HepG2 (cell line): ENCODE measurements around the gene FUOM. TPM values are rescaled to one million over a fixed set of nuclear protein-coding genes. Genes with fewer than 3 reads are reported as not detected.
A peak's percentile ranks its signal among the peaks of the same experiment; 100 is the strongest.

ENCODE experiments used
- CBX1 ChIP-seq: IDR thresholded peaks from one replicate; pipeline ENCODE4 v1.6.1; 2016; ENCODE audit warnings: antibody characterized with exemption, low read depth
- CHCHD3 ChIP-seq: sonication (generic); formaldehyde crosslinking; IDR thresholded peaks from 2 replicates; pipeline ENCODE4 v1.8.0; 2022; ENCODE audit warnings: mild to moderate bottlenecking, missing genetic modification reagents, moderate library complexity
- JARID2 ChIP-seq: sonication (generic); formaldehyde crosslinking; IDR thresholded peaks from 2 replicates; pipeline ENCODE4 v1.8.1; 2023; ENCODE audit warnings: missing genetic modification reagents, inconsistent platforms; ENCODE audit not compliant: insufficient replicate concordance
- KAT2B ChIP-seq: fragments of 150-350 bp; IDR thresholded peaks from 2 replicates; pipeline ENCODE4 v1.6.1; 2014; ENCODE audit warnings: low read depth, low read length, borderline replicate concordance
- NAIF1 ChIP-seq: sonication (generic); formaldehyde crosslinking; IDR thresholded peaks from 2 replicates; pipeline ENCODE4 v1.5.0; 2020; ENCODE audit warnings: mild to moderate bottlenecking, missing genetic modification reagents, borderline replicate concordance
- ZNF124 ChIP-seq: sonication (generic); formaldehyde crosslinking; IDR thresholded peaks from 2 replicates; pipeline ENCODE4 v1.4.0; 2020; ENCODE audit warnings: missing genetic modification reagents
- ZNF253 ChIP-seq: sonication (generic); formaldehyde crosslinking; IDR thresholded peaks from 2 replicates; pipeline ENCODE4 v1.8.0; 2022; ENCODE audit warnings: mild to moderate bottlenecking, missing genetic modification reagents, borderline replicate concordance
- ZNF749 ChIP-seq: sonication (generic); formaldehyde crosslinking; IDR thresholded peaks from 2 replicates; pipeline ENCODE4 v1.8.0; 2022; ENCODE audit warnings: mild to moderate bottlenecking, missing genetic modification reagents, moderate library complexity, borderline replicate concordance
- polyA plus RNA-seq, 8 experiments: library from polyadenylated mRNA; depleted of rRNA in 3 of 8; stranded (reverse) in 7 of 8; unstranded in 1 of 8; fragments of >200 nt; fragmentation: Illumina TruSeq in 4 of 8; extraction: Trizol in 4 of 8; gene quantifications; 2 replicates each; pipeline versions ENCODE4 v1.2.1 to v1.2.3, GENCODE V29; 2011 to 2016; ENCODE audit warnings: low read depth in 4 of 8, missing spikeins in 1 of 8, mixed read lengths in 1 of 8; ENCODE audit not compliant: insufficient read depth in 1 of 8
- total RNA-seq, 5 experiments: library from RNA; depleted of rRNA; stranded (reverse); fragments of >200 nt; fragmentation: Illumina TruSeq; extraction: Trizol; gene quantifications; 2 replicates each; pipeline ENCODE4 v1.2.3, GENCODE V29; 2016; ENCODE audit warnings: low read depth in 1 of 5
- TF ChIP-seq, protein P1 (sequence below): sonication (generic); formaldehyde crosslinking; IDR thresholded peaks from 2 replicates; pipeline ENCODE4 v1.5.1; 2020; ENCODE audit warnings: mild to moderate bottlenecking, missing genetic modification reagents, borderline replicate concordance
- TF ChIP-seq, protein P2 (sequence below): sonication (generic); formaldehyde crosslinking; IDR thresholded peaks from 2 replicates; pipeline ENCODE4 v1.5.0; 2020; ENCODE audit warnings: mild to moderate bottlenecking, missing genetic modification reagents, borderline replicate concordance
- TF ChIP-seq, protein P3 (sequence below): sonication (generic); formaldehyde crosslinking; IDR thresholded peaks from 2 replicates; pipeline ENCODE4 v1.9.0; 2021; ENCODE audit warnings: missing genetic modification reagents, borderline replicate concordance

The FUOM gene
- total and polyA plus RNA-seq, 2 of the 13 experiments (the other 11 are each of a cell fraction or from before 2014, with no cell fraction given): 27.5 to 60.4 TPM

DNA sequence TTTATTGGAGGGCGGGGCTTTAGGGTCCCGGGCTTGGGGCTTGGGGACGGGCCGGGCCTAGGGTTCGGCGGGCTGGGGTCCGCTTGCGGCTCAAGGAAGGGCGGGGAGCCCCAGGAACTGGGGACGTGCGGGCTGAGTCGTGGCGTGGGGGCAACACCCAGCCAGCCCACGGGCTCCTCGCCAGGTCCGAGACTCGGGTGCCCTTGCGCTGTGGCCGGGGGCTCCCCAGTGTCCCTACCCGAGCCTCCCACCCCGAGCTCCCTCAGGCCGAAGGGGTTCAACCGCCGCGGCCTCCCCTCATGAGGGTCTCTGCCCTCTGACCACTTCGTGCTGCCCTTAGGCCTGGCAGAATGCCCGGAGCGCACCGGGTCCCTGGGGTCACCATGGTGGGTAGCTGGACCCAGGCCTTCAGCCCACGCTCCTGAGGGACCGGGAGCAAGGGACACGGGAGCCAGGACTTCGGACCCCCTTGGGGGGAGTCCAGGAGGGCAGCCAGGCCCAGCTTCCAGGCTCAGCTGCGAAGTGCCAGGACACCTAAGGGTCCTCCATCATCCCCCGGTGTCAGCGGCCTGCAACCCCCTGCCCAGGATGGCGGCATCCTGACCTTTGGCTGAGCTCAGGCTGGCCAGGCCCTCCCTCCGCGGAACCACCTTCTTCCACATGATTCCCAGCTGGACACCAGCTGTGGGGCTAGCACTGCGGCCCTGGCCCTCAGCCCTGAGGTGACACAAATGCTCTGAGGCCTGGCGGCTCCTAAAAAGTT, 524 bp upstream of the FUOM start (continued):
- TF ChIP-seq ZNF253 (CRISPR knock-in tag) (no peak), ZNF124 (no peak), CBX1 (peak; percentile 36), NAIF1 (CRISPR knock-in tag) (no peak), KAT2B (no peak), ZNF749 (0 out of 2 replicates have a peak, but pooled peaks have one; percentile 52), CHCHD3 (CRISPR knock-in tag) (no peak), JARID2 (CRISPR knock-in tag) (peak; percentile 78)
- TF ChIP-seq, protein P1, sequence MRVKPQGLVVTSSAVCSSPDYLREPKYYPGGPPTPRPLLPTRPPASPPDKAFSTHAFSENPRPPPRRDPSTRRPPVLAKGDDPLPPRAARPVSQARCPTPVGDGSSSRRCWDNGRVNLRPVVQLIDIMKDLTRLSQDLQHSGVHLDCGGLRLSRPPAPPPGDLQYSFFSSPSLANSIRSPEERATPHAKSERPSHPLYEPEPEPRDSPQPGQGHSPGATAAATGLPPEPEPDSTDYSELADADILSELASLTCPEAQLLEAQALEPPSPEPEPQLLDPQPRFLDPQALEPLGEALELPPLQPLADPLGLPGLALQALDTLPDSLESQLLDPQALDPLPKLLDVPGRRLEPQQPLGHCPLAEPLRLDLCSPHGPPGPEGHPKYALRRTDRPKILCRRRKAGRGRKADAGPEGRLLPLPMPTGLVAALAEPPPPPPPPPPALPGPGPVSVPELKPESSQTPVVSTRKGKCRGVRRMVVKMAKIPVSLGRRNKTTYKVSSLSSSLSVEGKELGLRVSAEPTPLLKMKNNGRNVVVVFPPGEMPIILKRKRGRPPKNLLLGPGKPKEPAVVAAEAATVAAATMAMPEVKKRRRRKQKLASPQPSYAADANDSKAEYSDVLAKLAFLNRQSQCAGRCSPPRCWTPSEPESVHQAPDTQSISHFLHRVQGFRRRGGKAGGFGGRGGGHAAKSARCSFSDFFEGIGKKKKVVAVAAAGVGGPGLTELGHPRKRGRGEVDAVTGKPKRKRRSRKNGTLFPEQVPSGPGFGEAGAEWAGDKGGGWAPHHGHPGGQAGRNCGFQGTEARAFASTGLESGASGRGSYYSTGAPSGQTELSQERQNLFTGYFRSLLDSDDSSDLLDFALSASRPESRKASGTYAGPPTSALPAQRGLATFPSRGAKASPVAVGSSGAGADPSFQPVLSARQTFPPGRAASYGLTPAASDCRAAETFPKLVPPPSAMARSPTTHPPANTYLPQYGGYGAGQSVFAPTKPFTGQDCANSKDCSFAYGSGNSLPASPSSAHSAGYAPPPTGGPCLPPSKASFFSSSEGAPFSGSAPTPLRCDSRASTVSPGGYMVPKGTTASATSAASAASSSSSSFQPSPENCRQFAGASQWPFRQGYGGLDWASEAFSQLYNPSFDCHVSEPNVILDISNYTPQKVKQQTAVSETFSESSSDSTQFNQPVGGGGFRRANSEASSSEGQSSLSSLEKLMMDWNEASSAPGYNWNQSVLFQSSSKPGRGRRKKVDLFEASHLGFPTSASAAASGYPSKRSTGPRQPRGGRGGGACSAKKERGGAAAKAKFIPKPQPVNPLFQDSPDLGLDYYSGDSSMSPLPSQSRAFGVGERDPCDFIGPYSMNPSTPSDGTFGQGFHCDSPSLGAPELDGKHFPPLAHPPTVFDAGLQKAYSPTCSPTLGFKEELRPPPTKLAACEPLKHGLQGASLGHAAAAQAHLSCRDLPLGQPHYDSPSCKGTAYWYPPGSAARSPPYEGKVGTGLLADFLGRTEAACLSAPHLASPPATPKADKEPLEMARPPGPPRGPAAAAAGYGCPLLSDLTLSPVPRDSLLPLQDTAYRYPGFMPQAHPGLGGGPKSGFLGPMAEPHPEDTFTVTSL (CRISPR knock-in tag): peak; percentile 50; the same call in 1 of the 2 replicates
- TF ChIP-seq, protein P2, sequence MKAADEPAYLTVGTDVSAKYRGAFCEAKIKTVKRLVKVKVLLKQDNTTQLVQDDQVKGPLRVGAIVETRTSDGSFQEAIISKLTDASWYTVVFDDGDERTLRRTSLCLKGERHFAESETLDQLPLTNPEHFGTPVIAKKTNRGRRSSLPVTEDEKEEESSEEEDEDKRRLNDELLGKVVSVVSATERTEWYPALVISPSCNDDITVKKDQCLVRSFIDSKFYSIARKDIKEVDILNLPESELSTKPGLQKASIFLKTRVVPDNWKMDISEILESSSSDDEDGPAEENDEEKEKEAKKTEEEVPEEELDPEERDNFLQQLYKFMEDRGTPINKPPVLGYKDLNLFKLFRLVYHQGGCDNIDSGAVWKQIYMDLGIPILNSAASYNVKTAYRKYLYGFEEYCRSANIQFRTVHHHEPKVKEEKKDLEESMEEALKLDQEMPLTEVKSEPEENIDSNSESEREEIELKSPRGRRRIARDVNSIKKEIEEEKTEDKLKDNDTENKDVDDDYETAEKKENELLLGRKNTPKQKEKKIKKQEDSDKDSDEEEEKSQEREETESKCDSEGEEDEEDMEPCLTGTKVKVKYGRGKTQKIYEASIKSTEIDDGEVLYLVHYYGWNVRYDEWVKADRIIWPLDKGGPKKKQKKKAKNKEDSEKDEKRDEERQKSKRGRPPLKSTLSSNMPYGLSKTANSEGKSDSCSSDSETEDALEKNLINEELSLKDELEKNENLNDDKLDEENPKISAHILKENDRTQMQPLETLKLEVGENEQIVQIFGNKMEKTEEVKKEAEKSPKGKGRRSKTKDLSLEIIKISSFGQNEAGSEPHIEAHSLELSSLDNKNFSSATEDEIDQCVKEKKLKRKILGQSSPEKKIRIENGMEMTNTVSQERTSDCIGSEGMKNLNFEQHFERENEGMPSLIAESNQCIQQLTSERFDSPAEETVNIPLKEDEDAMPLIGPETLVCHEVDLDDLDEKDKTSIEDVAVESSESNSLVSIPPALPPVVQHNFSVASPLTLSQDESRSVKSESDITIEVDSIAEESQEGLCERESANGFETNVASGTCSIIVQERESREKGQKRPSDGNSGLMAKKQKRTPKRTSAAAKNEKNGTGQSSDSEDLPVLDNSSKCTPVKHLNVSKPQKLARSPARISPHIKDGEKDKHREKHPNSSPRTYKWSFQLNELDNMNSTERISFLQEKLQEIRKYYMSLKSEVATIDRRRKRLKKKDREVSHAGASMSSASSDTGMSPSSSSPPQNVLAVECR (CRISPR knock-in tag): peak; percentile 46
- TF ChIP-seq, protein P3, sequence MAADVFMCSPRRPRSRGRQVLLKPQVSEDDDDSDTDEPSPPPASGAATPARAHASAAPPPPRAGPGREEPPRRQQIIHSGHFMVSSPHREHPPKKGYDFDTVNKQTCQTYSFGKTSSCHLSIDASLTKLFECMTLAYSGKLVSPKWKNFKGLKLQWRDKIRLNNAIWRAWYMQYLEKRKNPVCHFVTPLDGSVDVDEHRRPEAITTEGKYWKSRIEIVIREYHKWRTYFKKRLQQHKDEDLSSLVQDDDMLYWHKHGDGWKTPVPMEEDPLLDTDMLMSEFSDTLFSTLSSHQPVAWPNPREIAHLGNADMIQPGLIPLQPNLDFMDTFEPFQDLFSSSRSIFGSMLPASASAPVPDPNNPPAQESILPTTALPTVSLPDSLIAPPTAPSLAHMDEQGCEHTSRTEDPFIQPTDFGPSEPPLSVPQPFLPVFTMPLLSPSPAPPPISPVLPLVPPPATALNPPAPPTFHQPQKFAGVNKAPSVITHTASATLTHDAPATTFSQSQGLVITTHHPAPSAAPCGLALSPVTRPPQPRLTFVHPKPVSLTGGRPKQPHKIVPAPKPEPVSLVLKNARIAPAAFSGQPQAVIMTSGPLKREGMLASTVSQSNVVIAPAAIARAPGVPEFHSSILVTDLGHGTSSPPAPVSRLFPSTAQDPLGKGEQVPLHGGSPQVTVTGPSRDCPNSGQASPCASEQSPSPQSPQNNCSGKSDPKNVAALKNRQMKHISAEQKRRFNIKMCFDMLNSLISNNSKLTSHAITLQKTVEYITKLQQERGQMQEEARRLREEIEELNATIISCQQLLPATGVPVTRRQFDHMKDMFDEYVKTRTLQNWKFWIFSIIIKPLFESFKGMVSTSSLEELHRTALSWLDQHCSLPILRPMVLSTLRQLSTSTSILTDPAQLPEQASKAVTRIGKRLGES (CRISPR knock-in tag): no peak
